Suppressor macrophage (primary cell): Measurements from ENCODE around the gene MAD1L1.
"Not testable (repeated sequence)": the region's sequence is repeated elsewhere in the genome, so short reads cannot be mapped to it uniquely, and the experiment has no call there.

Experiments
- DNase-seq, 4 experiments: peaks; one replicate each; pipeline ENCODE4 v3.0.0-alpha.2; 2020 to 2022

MAD1L1 gene

GRCh38 chr7:2171855-2172254 is 60.9 kb downstream of the MAD1L1 start:
- DNase-seq, result no peak

- no peak for DNase-seq
These were observed 61.9 kb downstream of the MAD1L1 start for GRCh38 chr7:2170576-2171521.

GRCh38 chr7:2169923-2170575 is 62.7 kb downstream of the MAD1L1 start:
- DNase-seq, result no peak

- no peak for DNase-seq
These were observed 64.0 kb downstream of the MAD1L1 start for GRCh38 chr7:2168615-2169311.

GRCh38 chr7:2166625-2167280 is 66.0 kb downstream of the MAD1L1 start:
- no peak for DNase-seq

- no peak for DNase-seq
These were observed 66.8 kb downstream of the MAD1L1 start for GRCh38 chr7:2165610-2166594.

GRCh38 chr7:2165239-2165609 is 67.5 kb downstream of the MAD1L1 start:
- DNase-seq, result no peak

GRCh38 chr7:2164646-2165045 is 68.1 kb downstream of the MAD1L1 start:
- no peak for DNase-seq

- DNase-seq, result no peak
These were observed 68.9 kb downstream of the MAD1L1 start for GRCh38 chr7:2163600-2164555.

GRCh38 chr7:2162959-2163358 is 69.8 kb downstream of the MAD1L1 start:
- no peak for DNase-seq

- DNase-seq, result not testable (repeated sequence)
These were observed 70.5 kb downstream of the MAD1L1 start for GRCh38 chr7:2162004-2162902.

- DNase-seq, result no peak
These were observed 73.6 kb downstream of the MAD1L1 start for GRCh38 chr7:2159176-2159520.

GRCh38 chr7:2158331-2159175 is 74.2 kb downstream of the MAD1L1 start:
- no peak for DNase-seq

- DNase-seq, result no peak
These were observed 75.1 kb downstream of the MAD1L1 start for GRCh38 chr7:2157473-2158279.

- no peak for DNase-seq
These were observed 75.8 kb downstream of the MAD1L1 start for GRCh38 chr7:2156756-2157472.

- no peak for DNase-seq
These were observed 77.9 kb downstream of the MAD1L1 start for GRCh38 chr7:2154831-2155230.

GRCh38 chr7:2154121-2154520 is 78.6 kb downstream of the MAD1L1 start:
- DNase-seq, result no peak
